BLaER1 treated with 17β-estradiol and CSF1 and Interleukin-3, amounts not matched to agents 10 nM and 100 nM (cell line): ENCODE measurements around the gene TRH.
"Not testable (repeated sequence)": the region's sequence is repeated elsewhere in the genome, so short reads cannot be mapped to it uniquely, and the experiment has no call there.

Experiments
- H3K27ac ChIP-seq, 11 experiments: shearing (Covaris generic); formaldehyde crosslinking; 2 replicates each; pipeline ENCODE4 v1.8.1; 2022
- H3K27me3 ChIP-seq, 11 experiments: shearing (Covaris generic); formaldehyde crosslinking; 2 replicates each; pipeline ENCODE4 v1.8.1; 2022
- H3K36me3 ChIP-seq, 11 experiments: shearing (Covaris generic); formaldehyde crosslinking; 2 replicates each; pipeline ENCODE4 v1.8.1; 2022
- H3K4me1 ChIP-seq, 10 experiments: shearing (Covaris generic); formaldehyde crosslinking; 2 replicates each; pipeline ENCODE4 v1.8.1; 2022
- H3K4me2 ChIP-seq, 11 experiments: shearing (Covaris generic); formaldehyde crosslinking; 2 replicates each; pipeline ENCODE4 v1.8.1; 2022
- H3K4me3 ChIP-seq, 10 experiments: shearing (Covaris generic); formaldehyde crosslinking; 2 replicates each; pipeline ENCODE4 v1.8.1; 2022
- H3K9ac ChIP-seq, 11 experiments: shearing (Covaris generic); formaldehyde crosslinking; 2 replicates each; pipeline ENCODE4 v1.8.1; 2022
- H3K9me3 ChIP-seq, 11 experiments: shearing (Covaris generic); formaldehyde crosslinking; replicated peaks in 1 of 11; 2 replicates each; pipeline ENCODE4 v1.8.1; 2022
- H4K20me1 ChIP-seq, 11 experiments: shearing (Covaris generic); formaldehyde crosslinking; 2 replicates each; pipeline ENCODE4 v1.8.1; 2022
- Cebpa-rat ChIP-seq, 11 experiments: shearing (Covaris generic); IDR thresholded peaks; 2 replicates each; pipeline ENCODE4 v1.8.1; 2022

The TRH gene

GRCh38 chr3:130014526-130014925, 40.0 kb downstream of the TRH start:
- Histone ChIP-seq H3K36me3 (no peaks in the 10 kb centered on the region), H4K20me1 (no peaks in the 10 kb centered on the region), H3K27ac (no peak overlapping the region), H3K4me2 (no peak overlapping the region), H3K4me3 (no peak overlapping the region), H3K4me1 (no peaks in the 10 kb centered on the region), H3K27me3 (no peaks in the 10 kb centered on the region), H3K9ac (no peak overlapping the region), H3K9me3 (no peaks in the 10 kb centered on the region)
- TF ChIP-seq Cebpa-rat (IDR thresholded peaks at IDR 0.05) = no peak

GRCh38 chr3:130017661-130018060, 43.1 kb downstream of the TRH start:
- not testable (repeated sequence) for H4K20me1 ChIP-seq

GRCh38 chr3:130026146-130026829, 51.8 kb downstream of the TRH start:
- not testable (repeated sequence) for H3K27me3 ChIP-seq, H3K27ac ChIP-seq, H3K36me3 ChIP-seq, H3K4me3 ChIP-seq, H4K20me1 ChIP-seq, H3K9ac ChIP-seq, H3K4me1 ChIP-seq, H3K4me2 ChIP-seq
- H3K9me3 ChIP-seq = peaks cover 7 to 11% (median 10%) of the 10 kb centered on the region in 11 experiments

More at GRCh38 chr3:130017661-130018060, 43.1 kb downstream of the TRH start:
- H3K4me3 ChIP-seq, H3K27me3 ChIP-seq, H3K27ac ChIP-seq, H3K4me2 ChIP-seq, H3K9me3 ChIP-seq, H3K36me3 ChIP-seq, H3K9ac ChIP-seq, H3K4me1 ChIP-seq: not testable (repeated sequence)

GRCh38 chr3:130027437-130027836, 52.9 kb downstream of the TRH start:
- not testable (repeated sequence) for H3K4me3 ChIP-seq, H3K36me3 ChIP-seq, H3K27ac ChIP-seq, H3K9ac ChIP-seq, H3K27me3 ChIP-seq, H3K4me1 ChIP-seq, H3K4me2 ChIP-seq, H4K20me1 ChIP-seq
- peaks cover 18 to 22% (median 20%) of the 10 kb centered on the region in 11 experiments for H3K9me3 ChIP-seq
